GM23248 (cell line): ENCODE measurements around the gene TMEM98.

Experiments
- EZH2 ChIP-seq: fragments of 200-600 bp; sonication (generic); IDR thresholded peaks from 2 replicates; pipeline ENCODE4 v1.6.1; 2018; ENCODE audit warnings: antibody characterized with exemption, mild to moderate bottlenecking; ENCODE audit not compliant: insufficient read depth, poor library complexity, severe bottlenecking
- EZH2phosphoT487 ChIP-seq: fragments of 200-600 bp; sonication (generic); IDR thresholded peaks from 2 replicates; pipeline ENCODE4 v1.6.1; 2018; ENCODE audit warnings: antibody characterized with exemption, moderate library complexity, mild to moderate bottlenecking, low read depth; ENCODE audit not compliant: insufficient read depth

- TF ChIP-seq EZH2phosphoT487 (no peak), EZH2 (no peak)
Observed at GRCh38 chr17:32929588-32929987, 1.6 kb downstream of the TMEM98 start.
